ENCODE data around the gene FCRL5. TPM values are rescaled to one million over a fixed set of nuclear protein-coding genes. Genes with fewer than 3 reads are reported as not detected.
"Not testable (repeated sequence)": the region's sequence is repeated elsewhere in the genome, so short reads cannot be mapped to it uniquely, and the experiment has no call there.

FCRL5 gene
- total RNA-seq, 2 experiments from 2014 or later, result not detected

- H3K4me1 Mint-ChIP-seq, result no peaks in the 10 kb centered on the region
- intact Hi-C loops (cut with DNase I, micrococcal nuclease), result no loop called here
- ATAC-seq, result no peak
- H3K27ac Mint-ChIP-seq, result no peak overlapping the region
- CTCF ChIA-PET, result interaction anchor here (1.2 kb wide), 1 partner anchor 14 kb away, joined by 5 read pairs; no protein-coding TSS in a partner anchor
- no peak overlapping the region for H3K4me3 Mint-ChIP-seq
- no peaks in the 10 kb centered on the region for H3K36me3 Mint-ChIP-seq (ENCODE audit: low read depth)
- H3K27me3 Mint-ChIP-seq, result peaks cover 3% of the 10 kb centered on the region
- no peak for DNase-seq
- POLR2A ChIA-PET, result no interaction called here
- H3K9me3 Mint-ChIP-seq (ENCODE audit: low read depth), result no peaks in the 10 kb centered on the region
These were observed 22.5 kb upstream of the FCRL5 start for GRCh38 chr1:157574836-157575235.

- DNase-seq (no peak), ATAC-seq (no peak)
- Mint-ChIP-seq H3K4me1 (no peaks in the 10 kb centered on the region), H3K27me3 (peaks cover 13% of the 10 kb centered on the region), H3K27ac (no peak overlapping the region), H3K36me3 (ENCODE audit: low read depth) (no peaks in the 10 kb centered on the region), H3K9me3 (ENCODE audit: low read depth) (no peaks in the 10 kb centered on the region), H3K4me3 (no peak overlapping the region)
- POLR2A ChIA-PET, result no interaction called here
- intact Hi-C loops (cut with DNase I, micrococcal nuclease), result no loop called here
- CTCF ChIA-PET, result no interaction called here
These were observed 14.4 kb upstream of the FCRL5 start for GRCh38 chr1:157566484-157567300.

DNA sequence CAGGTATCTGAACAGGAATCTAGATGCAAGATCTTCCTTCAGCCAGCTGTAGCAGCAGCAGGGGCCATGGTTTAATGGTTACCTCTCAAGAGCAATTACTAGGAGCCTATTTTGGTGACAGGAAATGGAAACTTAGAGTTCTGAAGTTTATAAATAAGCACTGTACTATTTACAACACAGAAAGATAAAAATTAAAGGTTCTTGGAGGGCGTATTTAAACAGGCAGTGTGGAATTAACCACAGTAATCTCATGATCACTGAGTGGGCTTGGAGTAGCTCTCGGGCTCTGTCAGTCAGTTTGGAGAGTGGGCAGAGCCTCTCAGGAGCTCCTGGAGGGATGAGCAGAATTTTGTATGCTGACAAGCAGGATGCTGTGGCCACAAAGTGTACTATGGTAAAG lies 10.2 kb upstream of the FCRL5 start:
- no peak for ATAC-seq
- DNase-seq, result no peak
- POLR2A ChIA-PET, result no interaction called here

DNA sequence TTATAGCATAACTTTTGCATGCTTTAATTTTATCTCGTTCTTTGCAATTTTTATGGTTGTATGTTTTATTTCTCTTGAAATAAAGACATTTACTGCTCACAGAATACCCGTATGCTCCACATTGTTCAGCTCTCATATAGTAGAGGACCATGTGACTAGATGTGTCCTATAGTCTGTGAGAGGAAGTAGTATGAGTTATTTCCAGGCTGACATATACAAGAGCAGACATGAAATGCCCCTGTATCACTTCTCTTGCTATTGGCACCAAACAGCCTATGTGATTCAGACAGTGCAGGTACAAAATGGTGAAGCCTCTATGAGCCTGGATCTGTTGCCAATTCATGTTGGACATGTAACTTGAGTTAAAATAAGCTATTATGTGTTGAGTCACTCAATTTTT lies 5.8 kb upstream of the FCRL5 start:
- ATAC-seq (no peak), DNase-seq (no peak)
- intact Hi-C loops (cut with DNase I, micrococcal nuclease), result no loop called here
- Mint-ChIP-seq H3K4me3 (no peak overlapping the region), H3K36me3 (ENCODE audit: low read depth) (no peaks in the 10 kb centered on the region), H3K27ac (no peak overlapping the region), H3K27me3 (peaks cover 8% of the 10 kb centered on the region), H3K4me1 (no peaks in the 10 kb centered on the region), H3K9me3 (ENCODE audit: low read depth) (no peaks in the 10 kb centered on the region)
- POLR2A ChIA-PET, result no interaction called here
- CTCF ChIA-PET, result no interaction called here

More for the DNA sequence above, 10.2 kb upstream of the FCRL5 start:
- H3K36me3 Mint-ChIP-seq (ENCODE audit: low read depth), result no peaks in the 10 kb centered on the region
- H3K4me1 Mint-ChIP-seq, result no peaks in the 10 kb centered on the region
- H3K27me3 Mint-ChIP-seq, result peaks cover 14% of the 10 kb centered on the region
- no peak overlapping the region for H3K27ac Mint-ChIP-seq
- H3K9me3 Mint-ChIP-seq (ENCODE audit: low read depth), result no peaks in the 10 kb centered on the region
- intact Hi-C loops (cut with DNase I, micrococcal nuclease), result no loop called here
- CTCF ChIA-PET, result interaction anchor here (1.9 kb wide), 1 partner anchor 18 kb away, joined by 4 read pairs; no protein-coding TSS in a partner anchor
- no peak overlapping the region for H3K4me3 Mint-ChIP-seq

- DNase-seq, CTCF ChIA-PET: not testable (repeated sequence)
These were observed 4.2 kb downstream of the FCRL5 start for GRCh38 chr1:157548081-157548480.

GRCh38 chr1:157542676-157543075 lies 9.6 kb downstream of the FCRL5 start:
- Mint-ChIP-seq H3K27me3 (peaks cover 25% of the 10 kb centered on the region), H3K9me3 (ENCODE audit: low read depth) (no peaks in the 10 kb centered on the region), H3K4me3 (no peak overlapping the region), H3K27ac (no peak overlapping the region), H3K36me3 (ENCODE audit: low read depth) (no peaks in the 10 kb centered on the region), H3K4me1 (no peaks in the 10 kb centered on the region)
- ChIA-PET POLR2A (no interaction called here), CTCF (no interaction called here)
- DNase-seq, result no peak
- intact Hi-C loops (cut with DNase I, micrococcal nuclease), result no loop called here
- ATAC-seq, result no peak

More at GRCh38 chr1:157548081-157548480, 4.2 kb downstream of the FCRL5 start:
- H3K9me3 Mint-ChIP-seq (ENCODE audit: low read depth); POLR2A ChIA-PET; ATAC-seq; H3K4me3 Mint-ChIP-seq; H3K27me3 Mint-ChIP-seq; H3K36me3 Mint-ChIP-seq (ENCODE audit: low read depth); H3K27ac Mint-ChIP-seq; intact Hi-C loops (cut with DNase I, micrococcal nuclease); H3K4me1 Mint-ChIP-seq: not testable (repeated sequence)

DNA sequence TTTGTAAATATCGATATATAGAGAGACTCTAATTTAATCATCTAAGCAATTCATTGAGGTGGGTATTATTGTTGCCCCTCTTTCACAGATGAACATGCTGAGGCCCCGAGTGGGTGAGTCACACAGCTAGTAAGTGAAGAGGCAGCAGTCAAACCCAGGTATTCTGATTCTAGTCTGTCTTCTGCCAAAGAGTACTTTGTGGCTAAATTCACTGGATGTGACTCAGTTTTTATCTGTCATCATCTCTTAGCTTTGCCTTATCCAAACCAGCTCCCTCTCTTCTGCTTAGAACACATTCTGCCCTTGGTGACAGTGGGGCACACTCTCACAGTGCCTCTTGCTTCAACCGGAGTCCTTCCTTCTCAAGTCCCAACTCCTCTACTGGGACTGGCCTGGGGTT lies 11.5 kb downstream of the FCRL5 start:
- no peak for DNase-seq
- no peaks in the 10 kb centered on the region for H3K4me1 Mint-ChIP-seq
- H3K36me3 Mint-ChIP-seq (ENCODE audit: low read depth), result no peaks in the 10 kb centered on the region
- intact Hi-C loops (cut with DNase I, micrococcal nuclease), result no loop called here
- no peak for ATAC-seq
- H3K9me3 Mint-ChIP-seq (ENCODE audit: low read depth), result no peaks in the 10 kb centered on the region
- peaks cover 22% of the 10 kb centered on the region for H3K27me3 Mint-ChIP-seq
- no peak overlapping the region for H3K4me3 Mint-ChIP-seq
- POLR2A ChIA-PET, result no interaction called here
- H3K27ac Mint-ChIP-seq, result no peak overlapping the region
- CTCF ChIA-PET, result no interaction called here

DNA sequence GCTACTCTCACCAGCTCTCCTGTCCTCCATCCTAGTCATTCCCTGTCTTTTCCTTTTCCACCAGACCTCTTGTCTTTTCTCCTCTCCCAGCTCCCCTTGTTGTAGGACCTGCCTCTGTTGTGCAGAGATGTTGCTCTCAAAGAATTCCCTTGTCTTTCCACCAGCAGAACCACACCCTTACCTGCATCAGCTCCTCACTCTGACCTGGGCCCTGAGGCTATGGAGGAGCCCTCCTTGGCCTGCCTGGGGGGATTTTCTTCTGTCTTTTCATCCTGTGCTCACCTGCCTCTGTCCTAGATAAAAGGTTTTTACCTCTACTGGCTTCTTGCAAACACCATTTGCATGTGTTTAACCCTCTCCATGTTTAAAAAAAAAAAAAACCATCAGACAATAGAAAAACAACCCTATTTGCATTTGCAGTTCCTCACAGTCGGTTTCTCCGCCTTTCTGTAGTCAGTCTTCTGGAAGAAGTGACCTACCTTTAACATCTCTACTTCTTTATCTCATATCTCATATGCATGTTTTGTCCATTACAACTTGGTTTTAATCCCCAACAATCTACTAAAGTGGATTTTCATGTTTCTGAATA lies 12.1 kb downstream of the FCRL5 start:
- H3K9me3 Mint-ChIP-seq (ENCODE audit: low read depth), result no peaks in the 10 kb centered on the region
- no peaks in the 10 kb centered on the region for H3K36me3 Mint-ChIP-seq (ENCODE audit: low read depth)
- no peak for DNase-seq
- POLR2A ChIA-PET, result no interaction called here
- peaks cover 22% of the 10 kb centered on the region for H3K27me3 Mint-ChIP-seq
- H3K4me1 Mint-ChIP-seq, result no peaks in the 10 kb centered on the region
- ATAC-seq, result no peak
- H3K4me3 Mint-ChIP-seq, result no peak overlapping the region
- intact Hi-C loops (cut with DNase I, micrococcal nuclease), result no loop called here
- CTCF ChIA-PET, result no interaction called here
- no peak overlapping the region for H3K27ac Mint-ChIP-seq

DNA sequence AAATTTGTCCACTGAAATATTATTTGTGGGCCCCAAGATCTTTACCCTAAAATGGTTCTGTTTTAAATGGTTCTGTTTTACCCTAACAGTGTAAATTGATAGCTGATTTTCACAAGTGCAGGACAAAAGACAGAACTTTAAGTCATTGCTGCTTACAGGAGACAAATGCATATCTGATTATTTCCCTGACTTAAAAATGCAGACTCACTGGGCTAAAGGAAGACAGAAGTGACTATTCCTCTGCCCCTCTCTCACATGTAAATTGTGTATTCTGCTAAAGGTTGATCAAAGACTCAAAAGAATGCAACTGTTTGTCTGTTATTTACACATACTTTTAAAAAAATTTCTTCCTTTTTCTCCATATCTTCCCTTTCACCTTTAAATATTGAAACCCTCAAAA lies 12.7 kb downstream of the FCRL5 start:
- POLR2A ChIA-PET, result no interaction called here
- Mint-ChIP-seq H3K27me3 (peaks cover 19% of the 10 kb centered on the region), H3K27ac (no peak overlapping the region), H3K4me1 (no peaks in the 10 kb centered on the region), H3K9me3 (ENCODE audit: low read depth) (no peaks in the 10 kb centered on the region), H3K4me3 (no peak overlapping the region), H3K36me3 (ENCODE audit: low read depth) (no peaks in the 10 kb centered on the region)
- CTCF ChIA-PET, result interaction anchor here (0.6 to 0.7 kb wide), 2 partner anchors 18 to 157 kb away, joined by 3 read pairs; no protein-coding TSS in a partner anchor
- intact Hi-C loops (cut with DNase I, micrococcal nuclease), result no loop called here
- DNase-seq (no peak), ATAC-seq (no peak)

GRCh38 chr1:157532569-157532968 lies 19.7 kb downstream of the FCRL5 start:
- ChIA-PET CTCF (no interaction called here), POLR2A (no interaction called here)
- Mint-ChIP-seq H3K9me3 (ENCODE audit: low read depth) (no peaks in the 10 kb centered on the region), H3K27ac (no peak overlapping the region), H3K4me3 (no peak overlapping the region), H3K36me3 (ENCODE audit: low read depth) (no peaks in the 10 kb centered on the region), H3K4me1 (no peaks in the 10 kb centered on the region), H3K27me3 (peaks cover 14% of the 10 kb centered on the region)
- DNase-seq, result no peak
- no peak for ATAC-seq
- intact Hi-C loops (cut with DNase I, micrococcal nuclease), result no loop called here

DNA sequence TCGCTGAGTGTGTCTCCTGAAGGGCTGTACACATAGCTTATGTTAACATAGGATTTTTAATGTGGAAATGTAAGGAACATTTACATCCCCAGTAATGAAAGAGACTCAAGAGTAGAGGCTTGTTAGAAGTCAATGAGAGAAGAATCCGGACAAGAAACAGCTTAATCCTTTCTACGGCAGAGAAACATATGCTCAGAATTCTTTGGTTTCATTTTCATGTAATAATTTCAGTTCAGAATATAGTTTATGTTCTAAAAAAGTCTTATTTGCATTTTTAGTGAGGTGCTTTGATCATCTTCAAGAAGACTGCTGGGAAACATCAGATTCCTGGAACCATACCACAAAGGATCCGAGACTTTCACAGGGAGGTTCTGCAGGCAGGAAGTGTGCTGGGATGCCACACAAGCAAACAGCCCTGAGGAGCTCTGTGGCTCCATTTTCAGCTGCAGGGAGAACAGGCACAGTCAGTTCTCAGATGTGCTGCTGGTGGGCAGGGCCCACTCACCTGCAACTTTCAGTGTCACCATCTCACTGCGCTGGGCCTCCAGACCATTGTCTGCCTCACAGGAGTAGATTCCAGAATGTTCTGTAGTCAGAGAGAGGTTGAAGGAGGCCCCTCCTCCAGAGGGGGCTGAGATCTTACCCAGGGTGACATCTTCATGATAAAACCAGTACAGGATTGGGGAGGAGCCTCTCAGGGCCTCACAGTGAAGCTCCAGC lies 28.4 kb downstream of the FCRL5 start:
- no peak overlapping the region for H3K4me3 Mint-ChIP-seq
- peak; percentile 5 for DNase-seq
- no peaks in the 10 kb centered on the region for H3K36me3 Mint-ChIP-seq (ENCODE audit: low read depth)
- H3K27me3 Mint-ChIP-seq, result peaks cover 4% of the 10 kb centered on the region
- H3K9me3 Mint-ChIP-seq (ENCODE audit: low read depth), result no peaks in the 10 kb centered on the region
- peak; percentile 58 for ATAC-seq
- ChIA-PET CTCF (no interaction called here), POLR2A (no interaction called here)
- intact Hi-C loops (cut with DNase I, micrococcal nuclease), result no loop called here
- H3K4me1 Mint-ChIP-seq, result peaks cover 11% of the 10 kb centered on the region
- H3K27ac Mint-ChIP-seq, result no peak overlapping the region

DNA sequence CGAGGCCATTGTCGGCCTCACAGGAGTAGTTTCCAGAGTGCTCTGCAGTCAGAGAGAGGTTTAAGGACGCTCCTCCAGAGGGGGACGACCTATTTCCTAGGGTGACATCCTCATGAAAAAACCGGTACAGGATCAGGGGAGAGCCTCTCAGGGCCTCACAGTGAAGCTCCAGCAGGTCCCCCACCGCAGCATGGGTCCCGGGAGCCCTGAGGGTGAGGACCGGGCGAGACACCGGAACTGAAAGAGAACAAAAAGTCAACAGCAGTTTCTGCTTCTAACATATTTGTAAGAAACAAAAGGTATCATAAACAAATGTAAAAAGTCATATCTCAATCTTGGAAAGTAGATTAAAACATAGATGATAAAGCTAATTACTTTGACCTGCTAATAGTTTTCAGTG lies 31.3 kb downstream of the FCRL5 start:
- ATAC-seq, result no peak
- no peak for DNase-seq
- CTCF ChIA-PET, result interaction anchor here (0.7 to 1.9 kb wide), 2 partner anchors 15 to 18 kb away, joined by 3 to 6 read pairs; no protein-coding TSS in a partner anchor
- H3K4me1 Mint-ChIP-seq, result peaks cover 11% of the 10 kb centered on the region
- POLR2A ChIA-PET, result no interaction called here
- H3K4me3 Mint-ChIP-seq, result no peak overlapping the region
- H3K9me3 Mint-ChIP-seq (ENCODE audit: low read depth), result no peaks in the 10 kb centered on the region
- H3K27ac Mint-ChIP-seq, result no peak overlapping the region
- H3K27me3 Mint-ChIP-seq, result no peaks in the 10 kb centered on the region
- no peaks in the 10 kb centered on the region for H3K36me3 Mint-ChIP-seq (ENCODE audit: low read depth)
- intact Hi-C loops (cut with DNase I, micrococcal nuclease), result no loop called here
